HG02943 (cell line): ENCODE data around the gene GLO1.

Experiments used
- ATAC-seq: cut with Tn5 transposase; IDR thresholded peaks from one replicate; pipeline ENCODE4 v1.9.1; 2021; ENCODE audit warnings: mild to moderate bottlenecking, low read depth, moderate library complexity; ENCODE audit not compliant: unreplicated experiment

The GLO1 gene

DNA sequence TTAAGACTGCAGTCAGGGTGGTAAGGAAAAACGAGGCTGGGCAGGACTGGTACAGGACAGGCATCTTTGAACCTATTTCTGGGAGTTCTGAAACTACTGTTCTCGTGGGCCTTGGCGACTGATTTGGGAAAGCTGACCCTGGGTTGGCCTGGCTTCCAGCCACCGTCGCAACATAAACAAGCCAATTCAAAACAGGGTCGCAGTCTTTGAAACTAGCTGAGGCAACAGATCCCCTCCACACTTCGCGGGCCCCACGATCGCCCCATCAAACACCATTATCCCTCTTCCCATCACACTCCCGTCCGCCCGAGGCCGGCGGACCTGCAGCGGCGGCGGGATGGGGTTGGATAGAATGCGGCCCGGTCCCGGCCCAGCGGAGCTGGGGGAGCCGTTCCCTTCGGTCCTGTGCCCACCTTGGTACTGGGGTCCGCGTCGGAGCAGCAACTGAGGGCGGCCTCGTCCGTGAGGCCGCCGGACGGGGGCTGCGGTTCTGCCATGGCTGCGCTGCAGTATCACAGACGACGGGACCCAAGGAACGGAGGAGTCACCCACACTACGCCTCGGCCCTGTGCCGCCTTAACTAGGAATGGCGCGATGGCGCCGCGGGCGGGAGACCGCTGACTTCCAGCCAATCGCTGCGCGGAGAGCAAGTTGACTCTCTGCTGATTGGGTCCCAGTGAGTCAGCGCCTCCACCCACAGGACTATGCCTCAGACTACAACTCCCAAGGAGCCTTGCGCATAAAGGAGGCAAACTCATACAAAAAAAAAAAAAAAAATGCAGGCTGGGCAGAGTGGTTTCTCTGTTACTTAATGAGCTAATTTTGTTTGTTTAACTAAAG lies at the start of gene GLO1:
Gene GLO1, minus strand, starts transcription at position 588 of the 840 bp plus-strand sequence. Its CDS starts 91 bp downstream, at position 497.
- ATAC-seq: peak; percentile 99

- ATAC-seq: no peak
Observed at GRCh38 chr6:38750968-38751615, 48.1 kb upstream of the GLO1 start.

DNA sequence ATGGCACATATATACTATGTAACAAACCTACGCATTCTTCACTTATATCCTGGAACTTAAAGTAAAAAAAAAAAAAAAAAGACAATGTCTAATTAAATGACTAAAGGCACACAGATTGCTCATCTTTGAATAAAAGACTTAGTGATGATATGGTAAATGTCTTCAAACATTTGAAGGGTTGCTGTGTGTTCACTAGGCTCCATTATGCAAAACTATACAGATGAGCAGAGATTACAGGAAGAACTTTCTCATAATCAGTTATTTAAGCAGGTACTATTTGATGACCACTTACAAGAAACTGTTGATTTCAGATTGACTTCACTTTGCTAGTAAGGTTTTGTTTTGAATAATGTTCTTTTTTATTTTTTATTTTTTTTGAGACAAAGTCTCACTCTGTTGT lies 46.5 kb upstream of the GLO1 start:
- ATAC-seq: no peak

GRCh38 chr6:38739532-38739931 lies 36.6 kb upstream of the GLO1 start:
- ATAC-seq: no peak

DNA sequence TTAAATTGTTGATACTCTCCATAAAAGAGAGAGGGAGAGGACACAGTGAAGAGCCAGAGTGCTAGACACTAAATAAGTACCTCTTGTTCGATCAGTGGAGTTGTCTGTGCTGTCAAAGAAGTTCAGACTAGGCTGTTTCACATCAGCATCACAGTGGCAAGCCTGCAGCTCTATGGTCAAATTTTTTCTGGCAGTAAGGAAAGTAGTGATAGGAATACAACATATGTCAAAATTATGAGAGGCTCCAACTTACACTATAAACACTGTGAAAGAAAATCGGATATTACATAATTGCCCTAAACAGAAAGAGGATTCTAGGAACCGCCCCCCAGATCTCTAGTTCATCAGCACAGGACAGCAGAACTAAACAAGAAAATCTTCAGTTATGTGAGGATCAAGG lies 35.3 kb upstream of the GLO1 start:
- ATAC-seq: no peak

GRCh38 chr6:38736951-38737350 lies 34.0 kb upstream of the GLO1 start:
- ATAC-seq: no peak

- ATAC-seq: no peak
Observed at GRCh38 chr6:38730140-38730862, 27.4 kb upstream of the GLO1 start.

- no peak for ATAC-seq
Observed at GRCh38 chr6:38728203-38728602, 25.3 kb upstream of the GLO1 start.

- ATAC-seq: no peak
Observed at GRCh38 chr6:38725414-38726183, 22.7 kb upstream of the GLO1 start.

DNA sequence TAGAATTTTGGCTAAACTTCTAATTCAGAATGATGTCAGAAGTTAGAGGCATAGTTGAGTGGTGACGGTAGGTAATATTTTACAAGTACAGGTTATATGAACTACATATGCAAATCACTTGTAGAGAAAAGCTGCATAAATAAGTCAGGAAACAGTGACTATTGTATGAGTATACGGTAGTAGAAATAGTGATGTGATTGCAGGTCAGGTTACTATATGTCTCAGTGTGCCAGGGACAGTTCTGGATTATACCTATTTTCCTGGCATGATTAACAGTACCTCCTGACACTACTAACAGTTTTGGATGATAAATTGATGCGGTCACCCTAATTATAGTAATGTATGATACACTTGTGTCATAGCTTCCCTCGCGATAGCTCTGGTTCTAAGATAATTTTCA lies 21.4 kb upstream of the GLO1 start:
- no peak for ATAC-seq

GRCh38 chr6:38723783-38724182 lies 20.8 kb upstream of the GLO1 start:
- ATAC-seq: no peak

DNA sequence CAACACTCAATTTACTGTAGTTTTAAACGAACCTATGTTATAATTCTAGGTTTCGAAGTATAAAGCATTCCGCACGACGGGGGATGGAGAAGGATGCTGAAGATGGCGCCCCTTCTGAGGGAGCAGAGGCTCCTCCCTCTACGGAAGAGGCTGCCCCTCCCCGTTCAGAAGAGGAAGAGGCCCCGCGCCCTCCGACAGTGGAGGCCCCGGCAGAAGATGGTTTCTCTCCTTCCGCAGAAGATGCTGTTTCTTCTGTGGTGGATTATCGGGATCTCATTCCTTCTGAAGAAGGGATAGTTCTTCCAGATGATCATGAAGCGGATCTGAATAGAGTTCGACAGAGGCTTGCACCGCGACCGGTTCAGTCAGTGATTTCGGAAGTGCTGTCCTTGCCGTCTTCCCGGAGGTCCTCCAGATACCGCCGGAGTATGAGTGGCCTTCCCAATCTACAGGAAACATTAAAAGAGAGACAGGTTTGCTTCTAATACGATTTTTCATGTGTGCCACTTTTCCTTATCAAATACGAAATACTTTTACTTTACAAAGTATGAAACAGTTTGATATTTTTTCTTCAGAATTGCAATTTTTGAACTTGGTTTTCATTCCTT lies 19.9 kb upstream of the GLO1 start:
- ATAC-seq: no peak

- ATAC-seq: no peak
Observed at GRCh38 chr6:38722038-38722437, 19.1 kb upstream of the GLO1 start.

DNA sequence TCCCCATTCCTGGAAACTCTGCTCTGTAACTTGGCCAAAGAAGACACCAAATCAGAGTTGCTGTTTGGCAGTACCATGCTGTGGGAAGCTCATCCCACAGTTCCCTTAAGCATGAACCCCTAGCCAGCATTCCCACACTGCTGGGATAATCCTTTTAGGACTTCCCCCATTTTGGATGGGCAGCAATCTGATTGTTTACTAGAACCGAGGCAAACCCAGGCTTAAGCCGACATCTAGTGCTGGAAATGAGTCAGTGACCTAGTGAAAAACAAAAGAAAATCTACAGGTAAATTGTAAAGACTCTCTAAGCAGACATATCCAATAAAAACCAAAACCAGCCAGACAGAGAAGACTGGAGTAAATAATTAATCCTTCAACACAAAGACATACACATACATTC lies 17.4 kb upstream of the GLO1 start:
- ATAC-seq: no peak

DNA sequence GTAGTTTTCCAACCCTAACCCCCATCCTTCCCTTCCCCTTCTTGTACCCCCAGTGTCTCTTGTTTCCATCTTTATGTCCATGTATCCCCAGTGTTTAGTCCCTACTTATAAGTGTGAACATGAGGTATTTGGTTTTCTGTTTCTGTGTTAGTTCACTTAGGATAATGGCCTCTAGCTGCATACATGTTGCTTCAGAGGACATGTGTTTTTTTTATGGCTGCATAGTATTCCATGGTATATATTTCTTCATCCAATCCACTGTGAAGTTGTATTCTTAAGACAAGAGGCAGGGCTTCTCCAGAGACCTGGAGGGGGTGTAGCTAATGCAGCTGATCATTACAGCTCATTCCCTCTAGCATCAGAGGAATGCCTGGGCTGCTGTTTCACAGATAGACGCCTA lies 16.4 kb upstream of the GLO1 start:
- no peak for ATAC-seq

DNA sequence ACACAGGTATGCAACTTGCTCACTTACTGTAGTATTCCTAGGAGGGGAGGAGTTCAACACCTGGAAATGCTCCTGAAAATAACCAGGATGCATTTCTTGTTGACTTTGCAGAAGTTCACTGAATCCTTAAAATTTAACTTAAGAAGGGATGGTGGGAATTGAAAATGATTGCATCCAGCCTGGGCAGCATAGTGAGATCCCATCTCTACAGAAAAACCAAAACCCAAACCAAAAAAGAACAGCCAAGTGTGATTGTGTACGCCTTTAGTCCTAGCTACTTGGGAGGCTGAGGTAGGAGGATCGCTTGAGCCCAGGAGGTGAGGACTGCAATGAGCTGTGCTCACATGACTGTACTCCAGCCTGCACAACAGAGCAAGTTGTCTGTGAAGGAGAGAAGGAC lies 13.9 kb upstream of the GLO1 start:
- no peak for ATAC-seq

GRCh38 chr6:38715016-38715689 lies 12.2 kb upstream of the GLO1 start, which contains the start of gene DNAH8:
TSS of gene DNAH8 (plus strand) at chr6:38715311. CDS start at chr6:38722810, 7,499 bp downstream.
- no peak for ATAC-seq

DNA sequence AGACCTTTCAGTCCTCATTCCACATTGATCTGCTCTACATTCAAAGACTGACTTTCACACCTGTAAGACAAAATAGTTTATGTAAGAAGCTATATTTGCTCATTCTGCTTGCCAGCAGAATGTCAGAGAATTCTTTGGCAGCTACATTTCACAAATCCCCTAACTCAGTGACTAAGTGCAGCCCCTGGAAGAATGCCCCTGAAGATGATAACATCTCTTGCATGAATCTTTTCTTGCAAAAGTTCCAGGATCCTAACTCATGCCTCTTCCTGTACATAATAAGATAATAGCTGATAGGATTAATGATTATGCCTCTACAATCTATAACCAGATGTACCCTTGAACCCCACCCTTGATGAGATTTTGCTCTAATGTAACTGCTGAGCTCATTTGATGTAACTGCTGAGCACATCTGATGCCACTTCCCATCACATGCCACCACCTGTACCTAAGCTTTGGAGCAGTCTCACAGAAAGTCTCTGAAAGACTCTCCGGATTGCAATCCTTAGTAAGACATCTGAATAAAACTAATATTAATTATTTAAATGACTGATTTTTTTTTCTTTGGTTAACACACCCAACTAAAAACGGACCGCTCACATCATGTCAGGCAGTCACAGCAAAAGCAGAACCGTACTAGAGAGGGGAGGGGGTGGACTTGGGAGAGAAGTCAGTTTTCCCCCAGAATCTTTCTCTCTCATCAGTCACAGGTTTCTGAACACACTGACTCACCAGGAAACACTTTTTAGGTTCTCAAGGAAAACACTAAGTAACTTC lies 11.5 kb upstream of the GLO1 start:
- no peak for ATAC-seq

DNA sequence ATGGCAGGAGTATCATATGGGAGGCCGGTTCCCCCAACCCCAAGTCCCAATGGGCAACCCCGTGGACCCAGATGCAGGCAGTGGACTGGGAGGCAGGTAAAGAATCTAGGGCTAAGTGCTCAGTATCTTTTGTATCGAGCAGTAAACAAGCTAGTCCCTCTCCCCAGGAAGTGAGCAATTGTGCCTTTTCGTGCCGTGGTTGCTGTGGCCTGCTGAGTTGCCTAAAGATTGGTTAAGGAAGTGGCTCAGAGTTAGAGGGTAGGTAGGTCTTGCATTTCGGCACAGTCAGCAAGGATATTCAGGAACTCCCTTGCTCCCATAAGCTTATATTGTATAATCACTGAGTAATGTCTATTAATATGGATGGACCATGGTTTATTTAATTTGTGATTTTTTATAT lies 10.9 kb upstream of the GLO1 start:
- ATAC-seq: no peak
